GM20431 (cell line): Measurements from ENCODE around the gene RTBDN.

Experiments
- in situ Hi-C: fragments of 300-500 bp; cut with MseI, MboI; formaldehyde crosslinking; loops from one replicate; pipeline ENCODE4 v1.15.0; 2020; ENCODE audit warnings: low sequenced_read_pairs; ENCODE audit not compliant: unreplicated experiment

RTBDN gene

DNA sequence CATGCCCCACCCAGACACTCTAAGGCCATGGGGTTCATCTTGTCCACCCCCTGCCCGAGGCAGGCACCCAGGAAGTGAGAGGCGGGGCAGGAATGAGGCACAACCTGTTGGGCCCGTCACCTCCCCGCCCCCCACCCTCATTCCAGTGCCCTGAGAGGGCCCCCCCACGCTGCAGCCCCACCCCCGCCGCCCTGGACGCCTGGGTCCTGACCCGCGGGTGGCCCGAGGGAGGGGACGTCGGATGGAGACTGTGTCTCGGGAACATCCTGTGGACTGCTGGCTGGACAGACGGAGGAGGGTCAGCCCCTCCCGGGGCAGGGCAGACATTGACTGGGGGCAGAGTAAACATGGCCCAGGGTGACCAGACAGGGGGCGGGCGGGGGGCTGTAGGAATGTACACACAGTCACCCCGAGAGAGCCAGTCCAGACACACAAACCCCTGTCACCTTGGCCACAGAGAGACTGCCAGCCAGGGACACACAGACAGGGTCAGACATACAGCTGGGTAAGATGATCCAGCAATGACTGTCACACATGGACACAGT, 50.5 kb downstream of the RTBDN start:
- in situ Hi-C loops = no loop called here

DNA sequence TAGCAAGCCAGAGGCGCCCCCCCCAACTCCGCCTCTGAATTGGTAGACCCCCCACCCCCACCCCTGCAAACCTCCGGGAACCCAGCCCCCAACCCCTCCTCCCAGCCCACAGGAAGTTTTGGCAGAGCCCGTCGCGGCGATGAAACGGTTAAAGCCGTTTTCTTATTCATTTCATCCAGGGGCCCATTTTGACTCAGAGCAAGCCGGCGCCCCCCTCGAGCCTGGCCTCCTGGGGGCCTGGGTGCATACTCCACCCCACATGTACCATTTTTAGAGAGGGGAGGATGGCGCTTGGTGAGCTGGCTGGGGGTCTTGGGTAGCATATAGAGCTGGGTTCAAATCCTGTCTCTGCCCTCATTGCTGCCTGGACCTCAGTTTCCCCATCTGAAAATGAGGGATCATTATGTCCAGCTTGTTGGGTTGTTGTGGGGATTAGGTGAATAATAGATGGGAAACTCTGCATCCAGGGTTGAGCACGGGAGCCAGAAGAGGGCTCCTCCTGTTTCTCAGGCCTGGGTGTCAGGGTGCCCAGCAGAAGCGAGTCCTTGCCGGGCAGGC, 51.0 kb downstream of the RTBDN start:
- in situ Hi-C loops = no loop called here

DNA sequence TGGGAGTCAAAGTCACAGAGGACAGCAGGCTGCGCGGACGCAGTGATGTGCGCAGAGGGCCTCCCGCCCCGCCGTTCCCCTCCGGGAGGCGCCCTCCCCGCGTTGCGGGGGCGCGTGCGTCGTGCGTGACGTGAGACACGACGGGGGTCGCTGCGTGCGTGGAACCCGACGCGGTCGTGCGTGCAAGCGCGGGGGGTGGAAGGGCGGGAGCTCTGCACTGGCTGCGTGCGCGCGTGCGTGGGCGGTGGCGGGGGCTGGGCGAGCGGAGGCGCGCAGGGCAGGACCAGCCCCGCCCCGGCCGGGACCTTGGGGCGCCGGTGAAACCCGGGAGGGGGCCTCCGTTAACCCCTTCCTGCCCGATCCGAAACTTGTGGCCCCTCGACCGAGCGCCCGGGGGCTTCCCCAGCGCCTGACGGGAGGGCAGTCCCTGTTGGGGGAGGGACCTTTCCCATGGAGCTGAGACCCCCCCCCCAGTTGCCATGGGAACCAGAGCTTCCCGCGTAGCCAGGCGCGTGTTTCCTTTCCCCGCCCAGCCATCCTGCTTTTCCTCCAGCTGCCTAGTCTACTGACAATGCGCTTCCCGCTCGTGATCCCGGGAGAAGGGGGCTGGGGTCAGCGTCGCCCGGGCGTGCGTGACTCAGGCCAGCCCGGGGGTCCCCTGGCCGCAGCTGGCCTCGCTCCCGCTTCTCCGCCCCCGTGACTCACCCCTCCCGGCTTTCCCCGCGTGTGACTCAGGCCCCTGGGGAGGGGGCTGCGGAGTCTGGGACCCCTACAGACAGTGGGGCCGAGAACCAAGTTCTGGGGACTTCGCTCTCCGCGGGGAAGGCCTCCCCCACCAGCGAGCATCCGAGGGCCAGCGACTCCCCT, 51.7 kb downstream of the RTBDN start:
- in situ Hi-C loops = no loop called here

DNA sequence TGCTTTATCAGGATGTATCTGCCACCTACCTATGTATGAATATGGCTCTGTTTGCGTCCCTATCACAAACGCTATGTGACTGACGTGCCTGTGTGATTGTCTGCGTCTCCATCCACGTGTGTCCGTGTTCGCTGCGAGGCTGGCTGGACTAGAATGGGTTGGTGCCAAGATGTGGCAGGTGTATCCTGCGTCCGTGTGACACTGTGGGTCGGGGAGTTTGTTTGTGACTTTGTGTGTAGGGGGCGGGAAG, 52.3 kb downstream of the RTBDN start:
- in situ Hi-C loops = no loop called here

DNA sequence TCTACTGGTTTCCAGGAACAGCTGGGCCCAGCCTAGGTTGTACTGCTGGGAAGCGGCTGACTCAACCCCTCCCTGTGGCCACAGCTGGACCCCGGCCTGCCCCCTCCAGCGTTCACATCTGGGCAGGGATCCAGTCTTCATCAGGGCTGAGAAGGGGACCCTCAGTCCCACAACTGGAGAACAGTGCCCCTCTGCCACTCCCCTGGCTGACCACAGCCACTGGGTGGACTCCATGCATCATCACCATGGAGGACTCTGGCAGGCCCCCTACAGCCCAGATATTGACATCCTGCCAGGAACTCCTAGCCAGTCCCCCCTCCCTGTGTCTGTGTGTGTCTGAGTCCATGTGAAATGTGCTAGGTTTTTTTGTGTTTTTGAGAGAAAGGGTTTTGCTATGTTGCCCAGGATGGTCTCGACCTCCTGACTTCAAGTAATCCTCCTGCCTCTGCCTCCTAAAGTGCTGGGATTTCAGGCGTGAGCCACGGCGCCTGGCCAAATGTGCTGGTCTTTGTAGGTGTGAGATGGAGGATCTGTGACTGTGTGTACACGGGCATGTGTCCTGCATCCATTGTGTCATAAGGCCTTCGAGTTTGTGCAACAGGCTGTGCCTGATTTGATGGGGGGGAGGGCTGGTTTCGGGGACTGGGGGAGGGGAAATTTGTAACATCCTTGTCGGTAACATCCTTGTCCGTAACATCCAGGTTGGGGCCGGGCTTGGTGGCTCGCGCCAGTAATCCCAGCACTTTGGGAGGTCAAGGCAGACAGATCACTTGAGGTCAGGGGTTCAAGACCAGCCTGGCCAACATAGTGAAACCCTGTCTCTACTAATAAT, 55.0 kb downstream of the RTBDN start:
- in situ Hi-C loops = no loop called here

DNA sequence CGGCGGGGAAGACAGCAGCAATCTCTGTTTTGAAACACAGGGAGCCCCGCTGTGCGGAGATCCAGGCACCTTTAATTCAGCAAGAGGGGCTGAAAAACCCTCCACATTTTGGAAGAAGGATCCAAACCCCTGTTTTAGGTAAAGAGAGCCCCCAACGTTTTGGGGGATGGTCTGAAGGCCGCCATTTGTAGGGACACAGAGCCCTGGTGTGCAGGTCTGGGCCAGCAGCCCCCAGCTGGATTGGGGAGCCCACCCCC, 55.5 kb downstream of the RTBDN start:
- in situ Hi-C loops = no loop called here

DNA sequence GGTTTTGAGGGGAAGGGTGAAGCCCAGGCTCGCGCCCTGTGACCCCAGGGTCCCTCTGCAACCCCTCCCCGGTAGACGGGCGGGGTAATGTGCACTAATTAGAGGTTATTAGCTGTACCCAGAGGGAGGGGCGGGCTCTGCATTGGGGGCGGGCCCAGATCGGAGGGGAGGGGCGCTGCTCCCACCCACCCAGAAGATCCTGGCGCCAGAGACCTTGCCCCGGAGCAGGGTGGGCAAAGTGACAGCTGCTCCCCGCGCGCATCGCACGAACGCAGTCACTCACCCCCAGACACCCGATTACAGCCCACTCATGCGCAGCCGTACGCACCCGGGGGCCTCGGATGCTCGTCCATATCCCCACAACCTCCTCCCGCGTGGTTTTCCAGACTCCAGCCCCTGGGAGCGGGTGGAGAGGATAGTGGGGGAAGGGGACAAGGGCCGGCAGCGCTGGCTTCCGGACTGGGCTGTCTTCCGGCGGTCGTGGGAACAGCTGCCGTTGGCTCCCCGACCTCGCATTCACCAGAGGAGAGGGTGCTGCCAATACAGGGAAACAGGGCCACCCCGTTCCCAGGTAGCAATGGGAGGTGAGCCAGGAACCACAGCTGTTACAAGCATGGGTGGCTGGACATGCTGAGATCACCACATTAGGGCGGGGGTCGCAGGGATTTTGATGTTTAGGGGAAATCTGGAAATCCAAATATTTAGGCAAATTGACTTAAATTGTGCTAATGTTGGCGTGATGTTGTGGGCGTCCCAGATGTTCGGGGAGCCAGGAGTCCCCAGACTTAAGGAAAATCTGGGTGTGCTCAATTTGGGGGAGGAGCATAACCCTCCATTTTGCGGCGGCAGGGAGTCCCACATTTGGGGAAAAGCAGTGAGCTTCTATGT, 56.1 kb downstream of the RTBDN start:
- in situ Hi-C loops = no loop called here

DNA sequence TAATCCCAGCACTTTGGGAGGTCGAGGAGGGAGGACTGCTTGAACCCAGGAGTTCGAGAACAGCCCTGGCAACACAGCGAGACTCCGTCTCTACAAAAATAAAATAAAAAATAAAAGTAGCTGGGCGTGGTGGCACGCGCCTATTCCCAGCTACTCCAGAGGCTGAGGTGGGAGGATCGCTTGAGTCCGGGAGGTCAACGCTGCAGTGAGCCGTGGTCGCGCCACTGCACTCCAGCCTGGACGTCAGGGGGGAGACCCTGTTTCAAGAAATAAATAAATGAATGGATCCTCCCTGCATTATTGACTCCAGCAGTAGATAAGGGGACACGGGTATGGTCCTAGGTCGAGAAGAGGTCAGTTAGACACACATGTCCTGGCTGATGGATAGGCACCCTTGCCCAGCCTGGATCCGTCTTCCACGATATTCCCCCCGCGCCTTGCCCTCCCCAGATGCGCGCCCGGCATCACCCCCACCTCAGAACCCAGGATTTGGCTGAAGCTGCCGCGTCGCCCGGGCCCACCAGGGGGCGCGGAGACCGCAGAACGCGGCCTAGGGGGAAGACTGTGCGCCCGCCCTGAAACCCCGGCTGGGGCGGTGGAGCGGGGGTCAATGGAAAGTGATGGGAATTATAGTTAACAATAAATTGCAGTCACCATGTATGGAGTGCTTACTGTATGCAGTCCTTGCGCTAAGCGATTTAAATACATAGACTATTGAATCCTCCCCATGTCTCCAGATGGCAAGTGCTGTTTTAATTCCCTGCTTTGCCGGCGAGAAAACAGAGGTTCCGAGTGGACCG, 57.0 kb downstream of the RTBDN start:
- in situ Hi-C loops = no loop called here
